Stomach (tissue), 9 donors: ENCODE results near the gene NRG3. TPM values are rescaled to one million over a fixed set of nuclear protein-coding genes. Genes with fewer than 3 reads are reported as not detected.

Experiments
- DNase-seq, 2 donors: peaks; one replicate each; pipeline versions ENCODE4 v3.0.0 to v3.0.0-alpha.2; 2013 to 2019
- H3K27ac ChIP-seq, 5 donors: fragments of 200-600 bp in 4 of 5; sonication (generic) in 4 of 5; one replicate each; pipeline ENCODE4 v1.5.1; 2013 to 2019; ENCODE audit warnings: mild to moderate bottlenecking in 1 of 5, moderate library complexity in 1 of 5
- H3K27me3 ChIP-seq, 3 donors: fragments of 200-600 bp; sonication (generic); one replicate each; pipeline ENCODE4 v1.5.1; 2017 to 2019; ENCODE audit warnings: mixed run types in 1 of 3
- H3K36me3 ChIP-seq, 4 donors: fragments of 200-600 bp; sonication (generic); 1 replicate in 3 of 4; 2 replicates in 1 of 4; pipeline ENCODE4 v1.5.1; 2016 to 2019
- H3K4me1 ChIP-seq, 4 donors: fragments of 200-600 bp; sonication (generic); one replicate each; pipeline ENCODE4 v1.5.1; 2016 to 2019
- H3K4me3 ChIP-seq, 4 donors: fragments of 200-600 bp; sonication (generic) in 3 of 4; one replicate each; pipeline ENCODE4 v1.5.1; 2016 to 2019; ENCODE audit warnings: mild to moderate bottlenecking in 1 of 4
- H3K9me3 ChIP-seq, 4 donors: fragments of 200-600 bp; sonication (generic); one replicate each; pipeline ENCODE4 v1.5.1; 2016 to 2019
- EP300 ChIP-seq: sonication (generic); formaldehyde crosslinking; IDR thresholded peaks from one replicate; pipeline ENCODE4 v1.6.1; 2017; ENCODE audit warnings: antibody characterized with exemption
- POLR2A ChIP-seq, 4 donors: fragments of 450-650 bp; IDR thresholded peaks; one replicate each; pipeline ENCODE4 v1.6.1; 2016; ENCODE audit warnings: antibody characterized with exemption in 4 of 4, control low read depth in 2 of 4, mild to moderate bottlenecking in 1 of 4, moderate library complexity in 1 of 4
- POLR2AphosphoS5 ChIP-seq, 3 donors: sonication (generic); formaldehyde crosslinking; IDR thresholded peaks; one replicate each; pipeline ENCODE4 v1.6.1; 2016; ENCODE audit warnings: antibody characterized with exemption in 3 of 3
- WGBS, 5 donors: extraction: QIAGEN DNeasy Blood & Tissue Kit in 3 of 5; methylation state at CpG; one replicate each; pipeline versions ENCODE4 v1.1.5 to v1.1.7; 2013 to 2018; 5-methylcytosine and 5-hydroxymethylcytosine counted together
- intact Hi-C: fragments of 100-400 bp; cut with DNase I; formaldehyde crosslinking; loops from one replicate; pipeline ENCODE4 v1.15.1; 2023; ENCODE audit warnings: low total_unique reads
- polyA plus RNA-seq, 3 donors: library from polyadenylated mRNA; stranded (reverse); fragments of 200-250 nt; gene quantifications; one replicate each; pipeline ENCODE4 v1.2.3, GENCODE V29; 2013
- total RNA-seq, 5 donors: library from RNA; depleted of rRNA; stranded (reverse); fragments of >200 nt; gene quantifications; one replicate each; pipeline versions ENCODE4 v1.1.0 to v1.2.3, GENCODE V29; 2014 to 2016
- TF ChIP-seq, protein P1 (sequence below), 7 experiments: fragments of 450-650 bp in 4 of 7; fragments of 200-600 bp in 3 of 7; sonication (generic) in 3 of 7; IDR thresholded peaks; one replicate each; pipeline ENCODE4 v1.5.1; 2016 to 2019; ENCODE audit warnings: antibody characterized with exemption in 7 of 7, control low read depth in 2 of 7, mild to moderate bottlenecking in 1 of 7
- donor health status: healthy with polysubstance abuse.
- donor health status: Bipolar disorder and iron deficiency.
- donor health status: healthy.

The NRG3 gene
- total and polyA plus RNA-seq, 8 donors = 0.08 to 2.5 (median 0.52) TPM; not detected in 4

DNA sequence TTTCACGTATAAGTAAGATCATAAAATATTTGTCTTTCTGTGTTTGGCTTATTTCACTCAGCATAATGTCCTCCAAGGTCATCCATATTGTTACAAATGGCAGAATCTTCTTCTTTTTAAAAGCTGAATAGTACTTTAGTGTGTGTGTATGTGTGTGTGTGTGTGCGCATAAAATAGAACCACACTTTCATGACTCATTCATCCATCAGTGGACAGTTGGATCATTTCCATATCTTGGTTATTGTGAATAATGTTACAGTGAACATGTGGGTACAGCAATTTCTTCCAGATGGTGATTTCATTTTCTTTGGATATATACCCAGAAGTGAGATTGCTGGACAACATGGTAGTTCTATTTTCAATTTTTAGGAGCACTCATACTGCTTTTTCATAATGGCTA is 622.4 kb downstream of the NRG3 start:
- no peak overlapping the region for H3K4me3 ChIP-seq
- H3K27ac ChIP-seq = no peak overlapping the region
- TF ChIP-seq EP300 (no peak), POLR2AphosphoS5 (IDR thresholded peaks at IDR 0.05) (no peak), POLR2A (IDR thresholded peaks at IDR 0.05) (no peak)
- TF ChIP-seq, protein P1, sequence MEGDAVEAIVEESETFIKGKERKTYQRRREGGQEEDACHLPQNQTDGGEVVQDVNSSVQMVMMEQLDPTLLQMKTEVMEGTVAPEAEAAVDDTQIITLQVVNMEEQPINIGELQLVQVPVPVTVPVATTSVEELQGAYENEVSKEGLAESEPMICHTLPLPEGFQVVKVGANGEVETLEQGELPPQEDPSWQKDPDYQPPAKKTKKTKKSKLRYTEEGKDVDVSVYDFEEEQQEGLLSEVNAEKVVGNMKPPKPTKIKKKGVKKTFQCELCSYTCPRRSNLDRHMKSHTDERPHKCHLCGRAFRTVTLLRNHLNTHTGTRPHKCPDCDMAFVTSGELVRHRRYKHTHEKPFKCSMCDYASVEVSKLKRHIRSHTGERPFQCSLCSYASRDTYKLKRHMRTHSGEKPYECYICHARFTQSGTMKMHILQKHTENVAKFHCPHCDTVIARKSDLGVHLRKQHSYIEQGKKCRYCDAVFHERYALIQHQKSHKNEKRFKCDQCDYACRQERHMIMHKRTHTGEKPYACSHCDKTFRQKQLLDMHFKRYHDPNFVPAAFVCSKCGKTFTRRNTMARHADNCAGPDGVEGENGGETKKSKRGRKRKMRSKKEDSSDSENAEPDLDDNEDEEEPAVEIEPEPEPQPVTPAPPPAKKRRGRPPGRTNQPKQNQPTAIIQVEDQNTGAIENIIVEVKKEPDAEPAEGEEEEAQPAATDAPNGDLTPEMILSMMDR (IDR thresholded peaks at IDR 0.05) = no peak
- 73 to 88% (median 80%) methylated on average over 2 of the region's 2 CpGs for WGBS, 5 donors
- no peak for DNase-seq
- H3K36me3 ChIP-seq = no peaks in the 10 kb centered on the region
- intact Hi-C loops = no loop called here
- H3K27me3 ChIP-seq = no peaks in the 10 kb centered on the region
- no peaks in the 10 kb centered on the region for H3K4me1 ChIP-seq
- no peaks in the 10 kb centered on the region for H3K9me3 ChIP-seq

DNA sequence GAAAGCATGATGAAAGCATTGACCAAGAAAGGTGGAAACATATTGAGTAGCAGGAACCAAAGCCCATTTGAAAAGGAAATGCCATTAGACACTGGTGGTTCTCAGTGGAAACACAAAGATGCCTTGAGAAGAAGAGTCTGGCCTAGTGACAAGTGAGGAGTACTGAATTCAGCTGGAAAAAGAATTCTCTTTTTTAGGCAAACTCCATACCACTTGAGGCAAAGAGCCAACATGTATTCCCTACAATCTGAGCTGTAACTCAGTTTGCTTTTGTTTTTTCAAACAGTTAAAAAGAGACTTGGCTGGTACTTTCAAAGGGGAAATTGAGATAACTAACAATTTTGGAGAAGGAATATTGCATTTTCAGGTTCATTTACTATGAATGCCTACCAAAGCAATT is 624.0 kb downstream of the NRG3 start:
- DNase-seq = no peak
- intact Hi-C loops = no loop called here
- Histone ChIP-seq H3K4me1 (no peaks in the 10 kb centered on the region), H3K4me3 (no peak overlapping the region), H3K9me3 (no peaks in the 10 kb centered on the region), H3K27me3 (no peaks in the 10 kb centered on the region), H3K36me3 (no peaks in the 10 kb centered on the region), H3K27ac (no peak overlapping the region)
- TF ChIP-seq, protein P1 (IDR thresholded peaks at IDR 0.05) = no peak

DNA sequence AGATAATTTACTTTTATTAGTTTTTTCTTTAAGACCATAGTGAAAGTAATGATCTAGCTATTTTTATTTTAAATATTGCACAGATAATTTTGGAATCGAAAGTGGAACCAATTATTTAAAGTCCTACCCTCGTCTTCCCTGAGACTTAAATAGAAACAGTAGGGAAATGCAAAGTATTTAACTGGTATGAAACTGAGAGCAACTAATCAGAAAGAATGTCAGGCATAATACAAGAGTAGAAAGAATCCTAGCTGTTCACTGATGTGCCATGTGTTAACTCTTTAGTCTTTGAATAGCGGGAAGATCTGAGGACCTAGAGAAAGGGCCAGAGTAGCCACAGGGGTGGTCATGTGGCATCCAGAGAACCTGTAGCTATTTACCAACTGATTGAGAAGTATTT is 630.0 kb downstream of the NRG3 start:
- TF ChIP-seq POLR2AphosphoS5 (IDR thresholded peaks at IDR 0.05) (no peak), POLR2A (IDR thresholded peaks at IDR 0.05) (no peak), EP300 (no peak)
- TF ChIP-seq, protein P1 (IDR thresholded peaks at IDR 0.05) = no peak
- no peak overlapping the region for H3K4me3 ChIP-seq
- H3K9me3 ChIP-seq = no peaks in the 10 kb centered on the region
- no peaks in the 10 kb centered on the region for H3K36me3 ChIP-seq
- no peaks in the 10 kb centered on the region for H3K27me3 ChIP-seq
- DNase-seq = no peak
- no peak overlapping the region for H3K27ac ChIP-seq
- WGBS, 5 donors = 67 to 82% (median 79%) methylated on average over 3 of the region's 3 CpGs
- H3K4me1 ChIP-seq = no peaks in the 10 kb centered on the region
- intact Hi-C loops = no loop called here

DNA sequence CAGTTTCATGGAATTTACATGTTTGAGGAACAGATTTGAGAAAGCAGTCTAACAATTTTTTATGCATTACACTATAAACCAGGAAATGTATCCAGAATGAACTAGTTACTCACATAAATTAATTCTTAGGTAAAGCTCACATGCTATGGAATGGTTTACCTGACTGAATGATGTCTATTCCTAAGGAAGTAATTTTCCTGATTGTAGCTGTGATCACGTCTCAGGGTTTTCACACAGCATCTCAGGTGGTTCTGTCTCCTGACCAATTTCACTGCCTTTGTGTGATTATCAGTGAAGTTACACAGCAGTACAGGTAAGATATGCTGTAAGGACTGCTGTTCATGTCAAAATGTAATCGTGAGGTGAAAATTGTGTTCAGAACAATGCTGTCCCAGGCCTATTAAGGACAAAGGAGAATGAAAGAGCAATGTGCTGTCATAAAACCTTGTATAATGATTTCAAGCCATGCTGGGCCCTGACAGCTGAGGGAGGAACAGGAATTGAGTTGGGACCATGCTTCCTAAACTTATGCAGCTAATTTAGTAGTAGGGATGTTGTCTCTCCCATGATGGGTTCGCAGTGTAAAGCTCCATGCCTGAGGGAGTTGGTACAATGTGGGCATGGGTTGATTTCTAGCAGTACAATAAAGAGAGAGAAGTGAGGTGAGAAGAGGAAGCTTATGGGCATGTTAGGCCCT is 631.8 kb downstream of the NRG3 start:
- WGBS, 5 donors = 71 to 85% (median 78%) methylated on average over 3 of the region's 3 CpGs
- Histone ChIP-seq H3K27me3 (no peaks in the 10 kb centered on the region), H3K9me3 (no peaks in the 10 kb centered on the region), H3K27ac (no peak overlapping the region), H3K4me3 (no peak overlapping the region), H3K4me1 (no peaks in the 10 kb centered on the region), H3K36me3 (no peaks in the 10 kb centered on the region)
- intact Hi-C loops = no loop called here
- DNase-seq = no peak
- TF ChIP-seq, protein P1 (IDR thresholded peaks at IDR 0.05) = no peak
- no peak for TF ChIP-seq EP300
- no peak for TF ChIP-seq POLR2A (IDR thresholded peaks at IDR 0.05)
- TF ChIP-seq POLR2AphosphoS5 (IDR thresholded peaks at IDR 0.05) = no peak
